Testis (tissue), 2 donors: ENCODE results near the gene PRKCA.

Source experiments
- CTCF ChIP-seq, 3 experiments: fragments of 450-650 bp in 2 of 3; fragments of 200-600 bp in 1 of 3; sonication (generic) in 1 of 3; IDR thresholded peaks; one replicate each; pipeline ENCODE4 v1.5.1; 2016 to 2019; ENCODE audit warnings: antibody characterized with exemption in 3 of 3, mild to moderate bottlenecking in 2 of 3, moderate library complexity in 1 of 3
- POLR2A ChIP-seq: fragments of 450-650 bp; IDR thresholded peaks from one replicate; pipeline ENCODE4 v1.6.1; 2017; ENCODE audit warnings: antibody characterized with exemption, mild to moderate bottlenecking, moderate library complexity

GRCh38 chr17:66357037-66357436 is 54.6 kb downstream of the PRKCA start:
- TF ChIP-seq CTCF (IDR thresholded peaks at IDR 0.05) (no peak), POLR2A (no peak)
